HEK293T (cell line): Measurements from ENCODE around the gene UBE2R2.
"Not testable (repeated sequence)": the region's sequence is repeated elsewhere in the genome, so short reads cannot be mapped to it uniquely, and the experiment has no call there.

ENCODE experiments used
- CTCF ChIA-PET: fragments of 350-600 bp; formaldehyde crosslinking; extraction: SDS; loops from one replicate; lab custom pipeline; 2021; ENCODE audit warnings: antibody characterized with exemption, inconsistent platforms; lab: Yijun Ruan, JAX
- POLR2A ChIA-PET: fragments of 350-600 bp; formaldehyde crosslinking; extraction: SDS; loops from one replicate; lab custom pipeline; 2020; ENCODE audit warnings: antibody characterized with exemption, inconsistent platforms; lab: Yijun Ruan, JAX
- DNase-seq: peaks from one replicate; pipeline ENCODE4 v3.0.0; 2012; ENCODE audit warnings: mixed read lengths; ENCODE audit errors: extremely low spot score
- ARNT ChIP-seq: fragments of 450-650 bp; IDR thresholded peaks from 2 replicates; pipeline ENCODE4 v1.6.1; 2017; ENCODE audit warnings: mild to moderate bottlenecking
- BHLHE40 ChIP-seq: fragments of 450-650 bp; IDR thresholded peaks from 2 replicates; pipeline ENCODE4 v1.6.1; 2016; ENCODE audit warnings: mild to moderate bottlenecking, moderate library complexity, borderline replicate concordance
- CTBP1 ChIP-seq: fragments of 450-650 bp; IDR thresholded peaks from 2 replicates; pipeline ENCODE4 v1.6.1; 2016; ENCODE audit warnings: borderline replicate concordance
- ELF4 ChIP-seq: fragments of 450-650 bp; IDR thresholded peaks from 2 replicates; pipeline ENCODE4 v1.6.1; 2017; ENCODE audit warnings: antibody characterized with exemption
- FOXA1 ChIP-seq: fragments of 450-650 bp; IDR thresholded peaks from 2 replicates; pipeline ENCODE4 v1.6.1; 2016; ENCODE audit warnings: mild to moderate bottlenecking
- FOXK2 ChIP-seq: fragments of 450-650 bp; IDR thresholded peaks from 2 replicates; pipeline ENCODE4 v1.6.1; 2016; ENCODE audit warnings: mild to moderate bottlenecking
- FOXM1 ChIP-seq: fragments of 450-650 bp; IDR thresholded peaks from 2 replicates; pipeline ENCODE4 v1.6.1; 2017; ENCODE audit warnings: mild to moderate bottlenecking, borderline replicate concordance
- L3MBTL2 ChIP-seq: fragments of 450-650 bp; conservative IDR thresholded peaks from 2 replicates; pipeline ENCODE4 v1.6.1; 2016; ENCODE audit warnings: mild to moderate bottlenecking
- LEF1 ChIP-seq: fragments of 450-650 bp; IDR thresholded peaks from 2 replicates; pipeline ENCODE4 v1.6.1; 2017; ENCODE audit warnings: mild to moderate bottlenecking, borderline replicate concordance
- NFRKB ChIP-seq: fragments of 450-650 bp; IDR thresholded peaks from 2 replicates; pipeline ENCODE4 v1.6.1; 2016; ENCODE audit warnings: mild to moderate bottlenecking, moderate library complexity
- PKNOX1 ChIP-seq: fragments of 450-650 bp; IDR thresholded peaks from 2 replicates; pipeline ENCODE4 v1.6.1; 2016
- SP1 ChIP-seq: fragments of 450-650 bp; IDR thresholded peaks from 2 replicates; pipeline ENCODE4 v1.6.1; 2017
- TARDBP ChIP-seq: fragments of 450-650 bp; IDR thresholded peaks from 2 replicates; pipeline ENCODE4 v1.6.1; 2016
- ZNF384 ChIP-seq: fragments of 450-650 bp; IDR thresholded peaks from 2 replicates; pipeline ENCODE4 v1.6.1; 2016

Gene UBE2R2, protein sequence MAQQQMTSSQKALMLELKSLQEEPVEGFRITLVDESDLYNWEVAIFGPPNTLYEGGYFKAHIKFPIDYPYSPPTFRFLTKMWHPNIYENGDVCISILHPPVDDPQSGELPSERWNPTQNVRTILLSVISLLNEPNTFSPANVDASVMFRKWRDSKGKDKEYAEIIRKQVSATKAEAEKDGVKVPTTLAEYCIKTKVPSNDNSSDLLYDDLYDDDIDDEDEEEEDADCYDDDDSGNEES

DNA sequence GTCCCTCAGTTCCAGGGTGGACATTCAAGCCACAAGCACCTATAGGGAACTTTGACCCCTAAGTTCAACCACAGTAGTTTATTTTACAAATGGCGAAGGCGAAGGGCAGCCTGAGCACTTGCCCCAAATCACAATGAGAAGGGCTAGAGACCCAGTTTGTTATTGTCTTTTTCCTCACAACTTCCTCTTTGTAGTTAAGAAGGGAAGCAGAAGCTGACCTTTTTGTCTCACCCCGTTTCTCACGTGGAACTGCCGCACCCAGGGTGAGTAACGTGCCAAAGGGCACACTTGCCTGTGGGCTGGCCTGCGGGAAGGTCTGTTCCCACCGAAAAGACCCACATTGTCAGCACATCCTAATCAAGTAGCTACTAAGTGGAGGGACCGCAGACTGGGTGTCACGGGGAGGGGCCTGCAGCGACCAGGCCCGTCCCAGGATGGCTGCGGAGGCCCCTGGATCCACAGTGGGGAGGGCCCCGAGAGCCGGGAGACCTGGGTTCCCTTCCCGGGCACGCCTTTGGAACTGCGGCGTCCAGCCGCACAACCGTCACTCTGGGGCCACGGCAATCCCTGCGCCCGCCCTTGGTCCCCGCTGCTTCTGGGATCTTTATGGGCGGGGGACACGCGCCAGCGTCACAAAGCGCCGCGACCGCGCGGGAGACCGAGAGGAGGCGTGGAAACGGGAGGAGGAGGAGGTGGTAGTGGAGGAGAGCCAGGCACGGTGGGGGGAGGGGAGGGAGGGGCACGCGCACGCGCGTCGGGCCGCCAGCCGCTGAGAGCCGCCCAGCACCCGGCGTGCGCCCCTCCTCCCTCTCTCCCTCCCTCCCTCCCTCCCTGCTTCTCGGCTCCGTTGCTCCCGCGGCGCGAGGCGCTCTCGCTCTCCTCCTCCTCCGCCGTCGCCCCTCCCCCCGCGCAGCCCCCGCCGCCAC is at the start of gene UBE2R2:
UBE2R2 (plus strand) TSS at position 834 of the 926 bp plus-strand sequence. CDS start 598 bp downstream, outside the sequence.
- CTCF ChIA-PET = no interaction called here
- TF ChIP-seq L3MBTL2 (peak; percentile 65), PKNOX1 (no peak), TARDBP (peak; percentile 81), ELF4 (peak; percentile 9; the same call in 1 of the 2 replicates), BHLHE40 (no peak)
- POLR2A ChIA-PET = interaction anchor here (1.0 kb wide), 1 partner anchor 19 kb away, joined by 3 read pairs; no protein-coding TSS in a partner anchor
- peak; percentile 96 for DNase-seq

DNA sequence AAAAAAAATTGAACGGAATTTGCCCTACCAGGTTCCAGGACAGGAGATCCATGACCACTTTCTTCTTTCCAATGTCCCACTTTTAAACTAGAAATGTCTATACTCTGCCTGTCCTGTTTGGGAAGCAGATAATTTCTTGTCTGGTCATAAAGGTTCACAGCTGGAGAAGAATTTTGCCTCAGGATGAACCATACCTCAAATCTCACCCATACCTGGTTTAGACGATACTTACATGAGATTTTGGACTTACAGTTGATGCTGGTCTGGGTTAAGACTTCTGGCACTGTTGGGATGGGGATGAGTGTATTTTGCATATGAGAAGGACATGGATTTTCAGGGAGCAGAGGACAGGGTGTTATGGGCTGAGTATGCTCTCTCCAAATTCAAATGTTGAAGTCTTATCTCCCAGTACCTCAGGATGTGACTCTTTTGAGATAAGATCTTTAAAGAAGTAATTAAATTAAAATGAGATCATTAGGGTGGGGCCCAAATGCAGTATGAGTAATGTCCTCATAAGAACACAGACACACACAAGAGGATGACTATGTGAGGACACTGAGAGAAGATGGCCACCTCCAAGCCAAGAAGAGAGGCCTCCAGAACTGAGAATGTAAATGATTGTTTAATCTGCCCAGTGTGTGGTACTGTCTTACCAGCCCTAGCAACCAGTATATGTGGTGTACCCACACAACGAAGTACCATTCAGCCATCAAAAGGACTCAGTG is 46.6 kb upstream of the UBE2R2 start:
- DNase-seq, POLR2A ChIA-PET, CTCF ChIA-PET: not testable (repeated sequence)

GRCh38 chr9:33773135-33773534 is 43.8 kb upstream of the UBE2R2 start:
- CTCF ChIA-PET, POLR2A ChIA-PET, DNase-seq: not testable (repeated sequence)

- POLR2A ChIA-PET = interaction anchor here (0.6 kb wide), 1 partner anchor 120 kb away, joined by 3 read pairs; no protein-coding TSS in a partner anchor
- not testable (repeated sequence) for DNase-seq
- CTCF ChIA-PET = interaction anchor here (0.6 kb wide), 1 partner anchor 88 kb away, joined by 3 read pairs; no protein-coding TSS in a partner anchor
Observed at GRCh38 chr9:33774074-33774659, 42.8 kb upstream of the UBE2R2 start.

DNA sequence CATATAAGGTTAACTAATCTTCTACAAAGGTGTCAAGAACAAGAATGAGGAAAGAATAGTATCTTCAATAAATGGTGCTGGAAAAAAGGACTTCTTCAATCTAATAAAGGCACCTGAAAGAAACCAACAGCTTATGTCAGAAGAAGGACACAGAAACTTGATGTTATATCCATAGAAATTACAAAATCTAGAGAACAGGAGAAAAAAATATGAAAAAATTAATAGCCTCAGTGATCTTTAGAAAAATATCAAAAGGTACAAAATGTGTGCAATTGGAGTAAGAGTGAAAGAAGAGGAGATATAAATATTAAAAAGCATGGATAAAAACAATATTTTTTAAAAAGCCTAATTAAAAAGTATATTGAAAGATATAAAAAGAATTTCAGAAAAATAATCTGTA is 40.4 kb upstream of the UBE2R2 start:
- no peak for DNase-seq
- CTCF ChIA-PET = interaction anchor here (1.1 kb wide), 1 partner anchor 39 kb away, joined by 3 read pairs; no protein-coding TSS in a partner anchor
- POLR2A ChIA-PET = no interaction called here
- TF ChIP-seq FOXA1 (no peak), FOXK2 (no peak), BHLHE40 (no peak), LEF1 (no peak), FOXM1 (no peak)

DNA sequence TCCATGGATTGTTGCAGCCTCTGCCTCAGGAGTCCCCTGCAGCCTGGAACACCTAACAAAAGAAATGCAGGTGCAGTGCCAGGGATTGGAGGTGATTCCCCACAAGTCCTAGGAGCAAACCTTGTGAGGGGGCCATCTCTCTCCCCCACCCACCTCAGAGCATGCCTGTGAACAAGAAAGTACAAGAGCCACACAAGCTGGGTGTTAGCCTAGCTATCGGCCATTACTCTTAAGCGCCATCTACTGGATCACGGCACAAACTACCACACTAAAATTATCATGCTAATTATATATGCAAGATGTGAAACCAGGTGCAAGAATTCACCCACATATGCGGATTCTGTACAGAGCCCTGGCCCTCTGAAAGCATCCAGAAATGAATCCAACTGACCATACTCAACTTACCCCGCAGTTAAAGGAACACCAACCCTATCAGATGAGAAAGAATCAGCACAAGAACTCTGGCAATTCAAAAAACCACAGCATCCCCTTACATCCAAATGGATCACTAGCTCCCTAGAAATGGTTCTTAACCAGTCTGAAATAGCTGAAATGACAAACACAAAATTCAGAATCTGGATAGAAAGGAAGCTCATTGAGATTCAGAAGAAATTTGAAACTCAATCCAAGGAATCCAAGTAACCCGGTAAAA is 38.1 kb upstream of the UBE2R2 start:
- peak; percentile 66 for DNase-seq
- CTCF ChIA-PET = interaction anchor here (0.6 to 1.5 kb wide), 7 partner anchors 8 to 154 kb away, joined by 3 to 8 read pairs (median 3); no protein-coding TSS in a partner anchor
- TF ChIP-seq ZNF384 = no peak
- TF ChIP-seq PKNOX1 = no peak
- TF ChIP-seq NFRKB = no peak
- TF ChIP-seq FOXA1 = no peak
- TF ChIP-seq ELF4 = no peak
- no peak for TF ChIP-seq LEF1
- TF ChIP-seq SP1 = no peak
- POLR2A ChIA-PET = interaction anchor here (1.4 kb wide), 1 partner anchor 41 kb away, joined by 3 read pairs; no protein-coding TSS in a partner anchor

DNA sequence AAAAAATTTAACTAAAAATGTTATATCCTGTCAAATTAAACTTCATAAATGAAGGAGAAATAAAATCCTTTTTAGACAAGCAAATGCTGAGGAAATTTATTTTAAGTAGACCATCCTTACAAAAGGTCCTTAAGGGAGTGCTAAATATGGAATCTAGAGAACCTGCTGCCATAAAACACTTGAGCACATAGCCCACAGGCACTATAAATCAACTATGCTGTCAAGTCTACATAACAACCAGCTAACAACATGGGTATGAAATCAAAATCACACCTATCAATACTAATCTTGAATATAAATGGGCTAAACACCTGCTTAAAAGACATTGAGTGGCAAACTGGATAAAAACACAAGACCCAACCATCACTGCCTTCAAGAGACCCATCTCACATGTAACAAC is 36.7 kb upstream of the UBE2R2 start:
- no peak for DNase-seq
- ChIA-PET CTCF (no interaction called here), POLR2A (no interaction called here)
- TF ChIP-seq NFRKB = no peak
- peak; percentile 41; the same call in 1 of the 2 replicates for TF ChIP-seq PKNOX1
- TF ChIP-seq L3MBTL2 = no peak
- TF ChIP-seq TARDBP = no peak
- no peak for TF ChIP-seq SP1
- TF ChIP-seq ARNT = no peak
- no peak for TF ChIP-seq CTBP1
